Thyroid gland (tissue), 4 donors: ENCODE data around the gene GPR132. TPM values are rescaled to one million over a fixed set of nuclear protein-coding genes. Genes with fewer than 3 reads are reported as not detected.

ENCODE experiments used
- DNase-seq, 2 donors: peaks; one replicate each; pipeline ENCODE4 v3.0.0-alpha.2; 2019
- H3K27ac ChIP-seq, 3 donors: fragments of 200-600 bp; sonication (generic); 1 replicate in 2 of 3; 2 replicates in 1 of 3; pipeline ENCODE4 v1.5.1; 2016 to 2019; ENCODE audit warnings: mild to moderate bottlenecking in 1 of 3, moderate library complexity in 1 of 3
- H3K27me3 ChIP-seq: fragments of 200-600 bp; sonication (generic); one replicate; pipeline ENCODE4 v1.5.1; 2019
- H3K36me3 ChIP-seq, 2 donors: fragments of 200-600 bp; sonication (generic); one replicate each; pipeline ENCODE4 v1.5.1; 2016 to 2019
- H3K4me1 ChIP-seq, 2 donors: fragments of 200-600 bp; sonication (generic); one replicate each; pipeline ENCODE4 v1.5.1; 2017 to 2019
- H3K4me3 ChIP-seq, 3 donors: fragments of 200-600 bp; sonication (generic); replicated peaks in 1 of 3; 1 replicate in 2 of 3; 2 replicates in 1 of 3; pipeline ENCODE4 v1.5.1; 2016; ENCODE audit warnings: mild to moderate bottlenecking in 1 of 3
- H3K9me3 ChIP-seq: fragments of 200-600 bp; sonication (generic); one replicate; pipeline ENCODE4 v1.5.1; 2017
- POLR2A ChIP-seq, 2 donors: fragments of 450-650 bp; IDR thresholded peaks; one replicate each; pipeline ENCODE4 v1.6.1; 2017; ENCODE audit warnings: antibody characterized with exemption in 2 of 2, mild to moderate bottlenecking in 2 of 2, moderate library complexity in 1 of 2
- WGBS, 2 donors: methylation state at CpG; one replicate each; pipeline ENCODE4 v1.1.5; 2017; 5-methylcytosine and 5-hydroxymethylcytosine counted together
- intact Hi-C: fragments of 100-400 bp; cut with DNase I; formaldehyde crosslinking; loops from one replicate; pipeline ENCODE4 v1.15.1; 2023
- total RNA-seq, 4 donors: library from RNA; depleted of rRNA; stranded (reverse); fragments of >200 nt; gene quantifications; one replicate each; pipeline ENCODE4 v1.2.3, GENCODE V29; 2016
- TF ChIP-seq, protein P1 (sequence below), 6 experiments: fragments of 200-600 bp in 3 of 6; fragments of 450-650 bp in 3 of 6; sonication (generic) in 3 of 6; IDR thresholded peaks; one replicate each; pipeline ENCODE4 v1.5.1; 2016 to 2019; ENCODE audit warnings: antibody characterized with exemption in 6 of 6, mild to moderate bottlenecking in 2 of 6, inconsistent platforms in 1 of 6, moderate library complexity in 1 of 6

GPR132 gene
- total RNA-seq, 4 donors from 2014 or later, result 1.0 to 4.6 (median 2.1) TPM

DNA sequence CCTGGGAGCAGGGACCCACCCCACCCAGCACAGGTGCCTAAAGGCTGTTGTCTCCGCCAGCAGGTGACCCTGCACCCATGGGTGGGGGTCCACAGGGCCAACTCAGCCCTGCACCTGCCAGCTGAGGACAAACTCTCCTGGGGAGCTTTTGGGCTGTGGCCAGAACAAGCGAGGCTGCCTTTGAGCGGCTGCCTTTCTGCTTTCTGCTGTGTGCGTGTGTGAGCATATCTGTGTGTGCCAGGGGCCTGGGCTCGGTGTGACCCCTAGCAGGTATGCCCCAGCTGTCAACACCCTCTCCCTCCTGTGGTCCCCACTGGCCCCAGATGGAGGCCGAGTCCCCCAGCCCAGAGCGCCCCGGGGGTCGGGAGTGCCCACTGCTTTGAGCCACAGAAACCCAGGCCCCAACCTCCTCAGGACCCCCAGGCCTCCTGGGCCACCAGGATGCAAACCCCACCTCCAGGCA, 25.9 kb upstream of the GPR132 start:
- 75 to 77% methylated on average over 2 to 9 of the region's 9 CpGs for WGBS, 2 donors
- Histone ChIP-seq H3K27ac (peak overlapping the region; percentile 18 to 97 (median 81)), H3K9me3 (no peaks in the 10 kb centered on the region), H3K4me1 (peaks cover 40 to 64% of the 10 kb centered on the region in 2 donors), H3K36me3 (no peaks in the 10 kb centered on the region), H3K4me3 (no peak overlapping the region), H3K27me3 (no peaks in the 10 kb centered on the region)
- peak in 1 of 2 donors; percentile 36 for DNase-seq
- TF ChIP-seq POLR2A (IDR thresholded peaks at IDR 0.05), result no peak
- TF ChIP-seq, protein P1, sequence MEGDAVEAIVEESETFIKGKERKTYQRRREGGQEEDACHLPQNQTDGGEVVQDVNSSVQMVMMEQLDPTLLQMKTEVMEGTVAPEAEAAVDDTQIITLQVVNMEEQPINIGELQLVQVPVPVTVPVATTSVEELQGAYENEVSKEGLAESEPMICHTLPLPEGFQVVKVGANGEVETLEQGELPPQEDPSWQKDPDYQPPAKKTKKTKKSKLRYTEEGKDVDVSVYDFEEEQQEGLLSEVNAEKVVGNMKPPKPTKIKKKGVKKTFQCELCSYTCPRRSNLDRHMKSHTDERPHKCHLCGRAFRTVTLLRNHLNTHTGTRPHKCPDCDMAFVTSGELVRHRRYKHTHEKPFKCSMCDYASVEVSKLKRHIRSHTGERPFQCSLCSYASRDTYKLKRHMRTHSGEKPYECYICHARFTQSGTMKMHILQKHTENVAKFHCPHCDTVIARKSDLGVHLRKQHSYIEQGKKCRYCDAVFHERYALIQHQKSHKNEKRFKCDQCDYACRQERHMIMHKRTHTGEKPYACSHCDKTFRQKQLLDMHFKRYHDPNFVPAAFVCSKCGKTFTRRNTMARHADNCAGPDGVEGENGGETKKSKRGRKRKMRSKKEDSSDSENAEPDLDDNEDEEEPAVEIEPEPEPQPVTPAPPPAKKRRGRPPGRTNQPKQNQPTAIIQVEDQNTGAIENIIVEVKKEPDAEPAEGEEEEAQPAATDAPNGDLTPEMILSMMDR (IDR thresholded peaks at IDR 0.05), result no peak
- intact Hi-C loops, result loop anchor here (5.0 kb wide), 2 partner anchors 191 to 261 kb away; no protein-coding TSS in a partner anchor

DNA sequence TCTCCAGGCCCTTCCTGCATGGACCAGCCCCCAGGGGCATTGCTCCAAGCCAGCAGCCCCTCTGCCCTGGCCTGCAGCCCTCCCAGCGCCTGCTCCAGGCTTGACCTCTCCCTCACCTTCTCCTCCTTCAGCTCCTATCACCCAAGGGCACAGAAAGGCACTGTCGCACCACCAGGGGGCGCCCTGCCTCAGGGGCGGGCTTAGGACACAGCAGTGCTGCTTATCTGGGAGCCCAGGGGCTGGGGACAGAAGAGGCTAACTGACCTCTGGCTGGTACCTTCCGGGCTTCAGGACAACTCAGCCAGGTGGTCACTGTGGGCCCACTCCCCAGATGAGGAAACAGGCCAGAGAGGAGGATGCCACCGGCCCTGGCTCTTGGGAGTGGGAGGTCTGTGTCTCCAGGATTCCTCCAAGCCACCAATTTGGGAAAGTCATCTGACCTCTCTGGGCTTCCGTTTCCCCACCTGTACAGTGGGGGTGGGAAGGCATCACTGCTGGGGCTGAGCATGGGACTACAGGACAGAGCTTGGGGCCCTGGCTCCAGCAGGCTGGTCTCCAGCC, 25.3 kb upstream of the GPR132 start:
- peak; percentile 76 to 86 for DNase-seq
- intact Hi-C loops, result loop anchor here (5.0 kb wide), 2 partner anchors 192 to 262 kb away; no protein-coding TSS in a partner anchor
- Histone ChIP-seq H3K9me3 (no peaks in the 10 kb centered on the region), H3K36me3 (no peaks in the 10 kb centered on the region), H3K4me3 (no peak overlapping the region), H3K27ac (peak overlapping the region in 2 of 3 donors; percentile 18 to 97), H3K4me1 (peaks cover 40 to 64% of the 10 kb centered on the region in 2 donors), H3K27me3 (no peaks in the 10 kb centered on the region)
- 20 to 70% methylated on average over 2 to 5 of the region's 7 CpGs for WGBS, 2 donors
- no peak for TF ChIP-seq POLR2A (IDR thresholded peaks at IDR 0.05)
- TF ChIP-seq, protein P1 (IDR thresholded peaks at IDR 0.05), result peak; percentile 85 to 97 (median 90)

DNA sequence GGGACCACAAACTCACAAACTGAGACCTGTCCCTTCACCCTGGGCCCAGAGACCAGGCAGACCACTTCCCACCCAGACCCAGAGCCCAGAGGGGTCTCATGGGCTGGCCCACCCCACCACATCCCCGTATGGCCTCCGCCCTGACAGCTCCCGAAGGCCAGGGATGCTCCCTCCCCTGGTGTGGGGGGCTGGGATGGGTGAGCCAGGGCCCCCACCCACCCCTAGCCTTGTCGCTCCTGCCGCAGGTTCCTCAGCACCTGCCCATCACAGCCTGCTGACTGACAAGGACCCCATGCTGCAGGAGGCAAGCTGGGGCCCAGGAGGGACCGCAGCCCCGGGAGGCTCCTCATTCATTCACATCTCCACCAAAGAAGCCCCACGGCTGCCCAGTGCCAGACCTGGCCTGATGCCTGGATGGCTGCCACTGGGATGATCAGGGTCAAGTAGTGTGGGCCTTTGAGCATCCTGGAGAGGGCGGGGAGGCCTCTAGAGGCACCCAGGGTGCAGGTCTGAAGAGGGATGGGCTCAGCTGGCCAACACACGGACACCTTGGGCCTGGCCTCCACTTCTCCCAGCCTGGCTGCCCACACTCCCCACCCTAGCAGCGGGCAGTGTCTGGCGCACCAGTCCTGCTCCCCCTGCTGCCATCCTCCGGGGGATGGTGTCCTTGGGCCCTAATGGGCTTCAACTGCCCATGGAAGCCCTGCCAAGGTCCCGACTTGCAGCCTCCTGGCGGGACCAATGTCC, 24.7 kb upstream of the GPR132 start:
- Histone ChIP-seq H3K4me1 (peaks cover 40 to 64% of the 10 kb centered on the region in 2 donors), H3K9me3 (no peaks in the 10 kb centered on the region), H3K36me3 (no peaks in the 10 kb centered on the region), H3K4me3 (no peak overlapping the region), H3K27me3 (no peaks in the 10 kb centered on the region), H3K27ac (peak overlapping the region in 1 of 3 donors; percentile 97)
- WGBS, 2 donors, result 92 to 94% methylated on average over 5 to 8 of the region's 15 CpGs
- TF ChIP-seq, protein P1 (IDR thresholded peaks at IDR 0.05), result no peak
- TF ChIP-seq POLR2A (IDR thresholded peaks at IDR 0.05), result no peak
- no peak for DNase-seq
- intact Hi-C loops, result loop anchor here (5.0 kb wide), 3 partner anchors 113 to 262 kb away; partner anchors contain the start of gene AHNAK2

DNA sequence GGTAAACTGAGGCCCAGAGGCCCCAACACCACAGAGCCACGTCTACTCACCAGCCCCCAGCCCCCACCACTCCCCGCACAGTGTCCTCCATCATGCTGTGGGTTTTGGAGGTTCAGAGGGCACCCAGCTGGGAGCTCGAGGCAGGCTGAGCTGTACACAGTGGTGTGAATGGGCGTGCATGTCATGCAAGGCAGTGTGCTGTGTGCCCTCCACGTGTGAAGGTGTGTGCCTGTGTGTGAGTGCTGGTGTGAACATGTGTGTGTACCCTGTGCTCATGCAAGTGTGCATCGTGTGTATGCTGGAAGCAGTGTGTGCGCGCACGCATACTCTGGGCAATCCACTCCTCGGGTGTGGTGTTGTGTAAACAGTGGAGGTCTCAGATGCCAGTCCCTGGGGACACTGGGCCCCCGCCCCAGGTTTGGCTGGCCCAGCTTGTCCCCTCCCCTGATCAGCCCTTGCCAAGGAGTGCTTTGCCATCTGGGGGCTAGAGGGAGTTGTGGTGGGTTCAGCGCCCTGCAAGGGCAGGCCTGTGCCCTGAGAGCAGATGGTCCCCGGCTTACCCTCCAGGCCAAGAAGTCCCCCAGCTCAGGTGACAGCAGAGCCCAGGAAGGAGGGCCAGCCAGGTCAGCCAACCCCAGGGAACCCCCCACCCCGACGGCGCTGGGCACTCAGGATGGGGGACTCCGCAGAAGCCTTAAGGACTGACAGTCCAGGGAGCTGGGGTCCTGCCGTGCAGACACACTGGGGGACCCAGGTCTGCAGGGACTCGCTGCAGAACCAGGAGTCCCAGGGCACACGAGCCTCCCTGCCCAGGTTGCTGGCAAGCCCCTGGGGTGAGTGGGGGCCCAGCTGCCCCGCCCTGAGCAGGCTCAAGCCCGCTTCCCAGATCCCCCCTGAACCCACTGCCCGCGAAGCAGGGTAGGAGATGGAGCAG, 23.8 kb upstream of the GPR132 start:
- TF ChIP-seq POLR2A (IDR thresholded peaks at IDR 0.05), result no peak
- TF ChIP-seq, protein P1 (IDR thresholded peaks at IDR 0.05), result no peak
- H3K4me1 ChIP-seq, result peaks cover 35 to 58% of the 10 kb centered on the region in 2 donors
- H3K27ac ChIP-seq, result no peak overlapping the region
- no peaks in the 10 kb centered on the region for H3K36me3 ChIP-seq
- no peaks in the 10 kb centered on the region for H3K9me3 ChIP-seq
- no peaks in the 10 kb centered on the region for H3K27me3 ChIP-seq
- H3K4me3 ChIP-seq, result no peak overlapping the region
- 92 to 94% methylated on average over 10 to 16 of the region's 24 CpGs for WGBS, 2 donors
- intact Hi-C loops, result loop anchor here (5.0 kb wide), 1 partner anchor 112 kb away; the partner anchor contains the start of gene AHNAK2
- DNase-seq, result no peak
